ENCODE data around the gene C14orf119.

Gene C14orf119

DNA sequence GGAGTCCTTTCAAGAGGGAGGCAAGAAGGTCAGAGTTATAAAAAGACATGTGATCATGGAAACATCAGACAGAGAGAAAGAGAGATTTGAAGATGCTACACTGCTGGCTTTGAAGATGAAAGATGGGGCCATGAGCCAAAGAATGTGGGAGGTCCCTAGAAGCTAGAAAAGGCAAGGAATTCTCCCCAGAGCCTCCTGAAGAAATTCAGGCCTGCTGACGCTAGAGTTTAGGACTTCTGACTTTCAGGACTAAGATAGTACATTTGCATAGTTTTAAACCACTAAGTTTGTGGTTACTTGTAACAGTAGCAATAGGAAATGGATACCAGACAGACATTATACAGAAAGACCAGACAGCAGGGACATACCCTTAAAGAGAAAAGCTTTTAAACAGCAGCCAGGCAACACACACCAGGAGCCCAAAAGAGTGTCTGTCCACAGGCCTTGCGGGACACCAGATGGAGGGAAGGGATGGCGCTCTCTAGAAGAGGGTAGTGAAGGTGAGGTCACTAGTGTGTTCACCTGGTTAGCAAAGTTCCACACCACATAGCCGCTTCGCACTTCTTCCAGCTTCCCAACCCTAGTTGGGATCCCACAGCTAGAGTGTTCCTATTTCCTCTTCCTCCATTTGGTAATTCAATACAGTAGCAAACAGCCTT is 53.4 kb downstream of the C14orf119 start:
- TF ChIP-seq, protein P1, sequence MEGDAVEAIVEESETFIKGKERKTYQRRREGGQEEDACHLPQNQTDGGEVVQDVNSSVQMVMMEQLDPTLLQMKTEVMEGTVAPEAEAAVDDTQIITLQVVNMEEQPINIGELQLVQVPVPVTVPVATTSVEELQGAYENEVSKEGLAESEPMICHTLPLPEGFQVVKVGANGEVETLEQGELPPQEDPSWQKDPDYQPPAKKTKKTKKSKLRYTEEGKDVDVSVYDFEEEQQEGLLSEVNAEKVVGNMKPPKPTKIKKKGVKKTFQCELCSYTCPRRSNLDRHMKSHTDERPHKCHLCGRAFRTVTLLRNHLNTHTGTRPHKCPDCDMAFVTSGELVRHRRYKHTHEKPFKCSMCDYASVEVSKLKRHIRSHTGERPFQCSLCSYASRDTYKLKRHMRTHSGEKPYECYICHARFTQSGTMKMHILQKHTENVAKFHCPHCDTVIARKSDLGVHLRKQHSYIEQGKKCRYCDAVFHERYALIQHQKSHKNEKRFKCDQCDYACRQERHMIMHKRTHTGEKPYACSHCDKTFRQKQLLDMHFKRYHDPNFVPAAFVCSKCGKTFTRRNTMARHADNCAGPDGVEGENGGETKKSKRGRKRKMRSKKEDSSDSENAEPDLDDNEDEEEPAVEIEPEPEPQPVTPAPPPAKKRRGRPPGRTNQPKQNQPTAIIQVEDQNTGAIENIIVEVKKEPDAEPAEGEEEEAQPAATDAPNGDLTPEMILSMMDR (IDR thresholded peaks at IDR 0.05; ENCODE audit: control insufficient read depth, extremely low read depth, insufficient read depth) = no peak
- DNase-seq (ENCODE audit: low read depth) = no peak
- no peak overlapping the region for H3K4me3 ChIP-seq (ENCODE audit: low read depth, low read length)

DNA sequence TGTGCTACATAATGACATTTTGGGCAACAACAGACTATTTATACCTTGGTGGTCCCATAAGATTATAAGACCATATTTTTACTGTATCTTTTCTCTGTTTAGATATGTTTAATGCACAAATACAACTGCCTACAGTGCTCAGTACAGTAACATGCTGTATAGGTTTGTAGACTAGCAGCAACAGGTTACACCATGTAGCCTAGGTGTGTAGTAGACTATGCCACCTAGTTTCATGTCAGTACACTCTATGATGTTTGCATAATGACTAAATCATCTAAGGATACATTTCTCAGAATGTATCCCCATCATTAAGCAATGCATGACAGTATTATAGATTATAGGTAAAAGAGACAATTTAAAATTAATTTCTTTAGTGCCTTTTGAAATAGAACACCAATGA is 54.4 kb downstream of the C14orf119 start:
- no peak for DNase-seq (ENCODE audit: low read depth)
- no peak overlapping the region for H3K4me3 ChIP-seq (ENCODE audit: low read depth, low read length)
- TF ChIP-seq, protein P1 (IDR thresholded peaks at IDR 0.05; ENCODE audit: control insufficient read depth, extremely low read depth, insufficient read depth) = no peak

Measured in LNCaP clone FGC (cell line).